ENCODE measurements around the gene ASB1. TPM values are rescaled to one million over a fixed set of nuclear protein-coding genes. Genes with fewer than 3 reads are reported as not detected.

The ASB1 gene
- total and polyA plus RNA-seq, 9 of the 15 experiments (the other 6 are each of a cell fraction or from before 2014, with no cell fraction given), result 6.3 to 37.7 (median 23.9) TPM

DNA sequence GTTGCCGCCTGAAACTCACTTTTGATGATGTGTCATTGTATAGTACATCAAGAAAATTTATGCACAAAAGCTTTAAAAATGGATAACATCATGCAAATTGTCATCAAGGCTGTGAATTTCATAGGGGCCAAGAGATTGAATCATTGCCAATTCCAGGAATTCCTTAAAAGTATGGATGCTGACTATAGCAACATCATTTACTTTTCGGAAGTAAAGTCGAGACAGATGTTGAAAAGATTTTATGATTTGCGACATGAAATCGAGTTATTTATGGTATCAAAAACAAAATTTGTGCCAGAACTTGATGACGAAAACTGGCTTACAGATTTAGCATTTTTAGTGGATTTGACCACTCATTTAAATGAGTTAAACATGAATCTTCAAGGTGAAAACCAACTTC, 56.3 kb downstream of the ASB1 start (continued):
- TF ChIP-seq TRIM24 (IDR thresholded peaks at IDR 0.05) (no peak), NFRKB (IDR thresholded peaks at IDR 0.05; ENCODE audit: low read depth) (no peak), CREB1 (IDR thresholded peaks at IDR 0.05) (no peak), CREB1 (CRISPR knock-in tag; IDR thresholded peaks at IDR 0.05) (no peak), PTBP1 (IDR thresholded peaks at IDR 0.05; ENCODE audit: low read depth, low read length) (no peak), ELF4 (CRISPR knock-in tag; IDR thresholded peaks at IDR 0.05) (no peak), ZFX (CRISPR knock-in tag; IDR thresholded peaks at IDR 0.05) (no peak)
- TF ChIP-seq, protein P1, sequence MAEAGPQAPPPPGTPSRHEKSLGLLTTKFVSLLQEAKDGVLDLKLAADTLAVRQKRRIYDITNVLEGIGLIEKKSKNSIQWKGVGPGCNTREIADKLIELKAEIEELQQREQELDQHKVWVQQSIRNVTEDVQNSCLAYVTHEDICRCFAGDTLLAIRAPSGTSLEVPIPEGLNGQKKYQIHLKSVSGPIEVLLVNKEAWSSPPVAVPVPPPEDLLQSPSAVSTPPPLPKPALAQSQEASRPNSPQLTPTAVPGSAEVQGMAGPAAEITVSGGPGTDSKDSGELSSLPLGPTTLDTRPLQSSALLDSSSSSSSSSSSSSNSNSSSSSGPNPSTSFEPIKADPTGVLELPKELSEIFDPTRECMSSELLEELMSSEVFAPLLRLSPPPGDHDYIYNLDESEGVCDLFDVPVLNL (CRISPR knock-in tag; IDR thresholded peaks at IDR 0.05; ENCODE audit: low read depth), result no peak

GRCh38 chr2:238483656-238484055, 56.9 kb downstream of the ASB1 start:
- WGBS (ENCODE audit: insufficient coverage, low coverage, missing lambda C conversion rate), result 1% methylated on average over 8 of the region's 8 CpGs
- no TSS peak for BruUV-seq (replicated peaks)
- H2AFZ ChIP-seq (ENCODE audit: low read depth, low read length), result no peak overlapping the region
- no peak overlapping the region for H3K27ac ChIP-seq (ENCODE audit: extremely low read depth, low read depth, low read length)
- peaks cover 3 to 26% of the 10 kb centered on the region in 2 experiments; a peak in 4 of 5 replicates for H3K27me3 ChIP-seq (ENCODE audit: control insufficient read depth in 2 of 2, insufficient read depth in 2 of 2, low read length in 2 of 2)
- ATAC-seq (no peak), FAIRE-seq (no peak), DNase-seq (ENCODE audit: extremely low read depth in 1 of 4, low spot score in 3 of 4) (no peak)
- no peak overlapping the region for H3K4me3 ChIP-seq
- H3K36me3 ChIP-seq (ENCODE audit: control insufficient read depth, insufficient read depth, low read length), result no peaks in the 10 kb centered on the region
- H3K9ac ChIP-seq (ENCODE audit: insufficient read depth in 1 of 2, low read depth in 2 of 2, low read length in 2 of 2), result no peak overlapping the region
- no peaks in the 10 kb centered on the region for H4K20me1 ChIP-seq (replicated peaks; ENCODE audit: control insufficient read depth, insufficient read depth, low read length)
- peaks cover 5% of the 10 kb centered on the region; the same call in 1 of the 2 replicates for H3K9me3 ChIP-seq (replicated peaks; ENCODE audit: control insufficient read depth, insufficient read depth, low read depth, low read length)
- intact Hi-C loops (cut with micrococcal nuclease), result no loop called here
- CTCF ChIA-PET (ENCODE audit: low intra/inter-chr PET ratio), result no interaction called here
- POLR2A ChIA-PET, result no interaction called here
- in situ Hi-C loops (cut with MboI), result no loop called here
- no peak overlapping the region for H3K4me2 ChIP-seq (ENCODE audit: insufficient read depth, low read length)
- H3K9me1 ChIP-seq (ENCODE audit: control insufficient read depth, insufficient read depth, low read length), result no peaks in the 10 kb centered on the region
- peaks cover 0 to 4% of the 10 kb centered on the region in 2 experiments; a peak in 1 of 5 replicates for H3K4me1 ChIP-seq (replicated peaks in 1 of 2; ENCODE audit: control insufficient read depth in 2 of 2, insufficient read depth in 2 of 2, low read length in 2 of 2)
- H3K79me2 ChIP-seq (ENCODE audit: control insufficient read depth, insufficient read depth, low read length), result no peaks in the 10 kb centered on the region
- TF ChIP-seq ZNF133 (CRISPR knock-in tag; IDR thresholded peaks at IDR 0.05) (no peak), FIP1L1 (IDR thresholded peaks at IDR 0.05; ENCODE audit: low read depth, low read length, poor library complexity, severe bottlenecking) (no peak), CREM (IDR thresholded peaks at IDR 0.05; ENCODE audit: low read depth) (no peak), ZNF253 (CRISPR knock-in tag; conservative IDR thresholded peaks at IDR 0.05) (no peak), HDAC8 (tag; IDR thresholded peaks at IDR 0.05) (no peak), JUN (IDR thresholded peaks at IDR 0.05; ENCODE audit: borderline replicate concordance, low read depth, low read length) (no peak), JUN (CRISPR knock-in tag; IDR thresholded peaks at IDR 0.05; ENCODE audit: borderline replicate concordance) (no peak), MBD1 (CRISPR knock-in tag; IDR thresholded peaks at IDR 0.05) (no peak), ZNF75A (CRISPR knock-in tag; IDR thresholded peaks at IDR 0.05) (no peak), FOXJ2 (tag; IDR thresholded peaks at IDR 0.05) (no peak), LEF1 (IDR thresholded peaks at IDR 0.05) (no peak), ETS2 (tag; IDR thresholded peaks at IDR 0.05; ENCODE audit: borderline replicate concordance, poor library complexity, severe bottlenecking) (no peak), DMBX1 (CRISPR knock-in tag; IDR thresholded peaks at IDR 0.05; ENCODE audit: borderline replicate concordance) (no peak), FOXM1 (IDR thresholded peaks at IDR 0.05; ENCODE audit: low read depth) (no peak), FOXM1 (CRISPR knock-in tag; IDR thresholded peaks at IDR 0.05; ENCODE audit: low read depth) (no peak), CBX5 (IDR thresholded peaks at IDR 0.05; ENCODE audit: borderline replicate concordance, low read depth) (no peak)
